CD1c-positive myeloid dendritic cell (primary cell): Measurements from ENCODE around the gene TINCR.

Source experiments
- DNase-seq: peaks from one replicate; pipeline ENCODE4 v3.0.0-alpha.2; 2016; ENCODE audit errors: extremely low spot score

TINCR gene

DNA sequence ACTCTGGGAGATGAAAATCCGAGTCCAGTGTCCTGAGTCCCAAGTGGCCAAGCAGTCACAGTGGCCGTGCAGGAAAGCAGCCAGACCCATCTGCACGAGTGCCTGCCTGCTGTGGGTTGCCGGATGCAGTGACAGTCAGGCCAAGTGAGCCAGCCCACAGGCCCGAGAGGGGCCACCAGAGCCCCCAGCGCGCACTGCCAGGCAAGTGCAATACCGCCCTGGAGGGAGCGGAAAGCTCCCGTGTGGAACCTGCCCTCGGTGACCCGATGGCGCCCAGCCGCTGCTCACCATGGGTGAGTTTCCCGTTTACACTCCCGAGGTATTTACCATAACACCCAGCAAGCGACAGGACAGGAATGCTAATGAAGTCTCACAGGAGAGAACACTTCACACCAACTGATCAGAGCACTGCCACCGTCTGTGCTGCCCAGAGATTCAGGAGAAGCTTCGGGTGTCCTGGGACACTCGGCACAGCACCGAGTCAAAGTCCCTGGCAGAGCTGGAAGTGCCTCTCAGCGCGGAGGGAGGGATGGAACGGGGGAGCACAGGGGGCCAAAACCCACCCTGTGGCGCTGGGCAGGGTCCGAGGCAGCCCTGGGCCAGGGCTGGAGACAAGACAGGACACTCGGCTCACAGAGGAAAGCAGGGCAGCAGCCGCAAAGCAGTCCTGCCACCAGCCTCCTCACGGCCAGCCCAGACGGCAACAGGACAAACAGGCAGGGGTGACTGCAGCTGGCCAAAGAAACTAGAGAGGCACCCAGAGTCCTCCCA is 21.3 kb upstream of the TINCR start:
- DNase-seq: no peak

DNA sequence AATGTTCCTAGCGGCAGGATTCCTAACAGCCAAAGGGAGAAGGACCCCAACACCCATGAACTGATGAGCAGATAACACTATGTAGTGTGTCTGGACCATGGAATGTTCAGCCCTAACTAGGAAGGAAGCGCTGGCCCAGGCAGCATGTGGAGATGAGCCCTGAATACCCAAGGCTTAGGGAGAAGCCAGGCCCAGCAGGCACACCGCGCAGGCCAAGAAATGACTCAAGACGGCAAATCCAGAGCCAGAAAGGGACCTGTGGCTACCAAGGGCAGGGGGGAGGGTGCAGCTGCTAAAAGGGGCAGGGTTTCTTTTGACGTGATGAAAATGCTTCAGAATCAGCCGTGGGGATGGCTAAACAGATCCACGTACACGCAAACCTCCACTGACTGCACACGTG is 20.7 kb upstream of the TINCR start:
- no peak for DNase-seq

DNA sequence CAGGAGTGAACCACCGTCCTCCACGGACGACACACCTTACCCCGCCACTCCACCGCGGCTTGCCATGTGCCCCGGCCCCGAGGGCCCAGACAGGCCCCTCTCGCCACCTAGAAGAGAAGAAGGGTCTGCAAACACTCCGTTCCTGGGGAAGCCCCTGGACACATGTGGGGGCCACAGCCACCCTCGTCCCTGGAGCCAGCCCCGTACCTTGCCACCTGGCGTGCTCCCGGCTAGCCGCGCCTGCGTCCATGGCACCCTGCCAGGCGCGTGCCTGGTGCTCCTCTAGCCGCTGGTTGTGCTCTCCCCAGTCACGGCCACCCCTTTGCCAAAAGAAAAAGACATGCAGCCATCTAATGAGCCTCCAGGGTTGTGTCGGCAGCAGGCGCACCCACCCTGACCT is 19.9 kb upstream of the TINCR start:
- DNase-seq: no peak

DNA sequence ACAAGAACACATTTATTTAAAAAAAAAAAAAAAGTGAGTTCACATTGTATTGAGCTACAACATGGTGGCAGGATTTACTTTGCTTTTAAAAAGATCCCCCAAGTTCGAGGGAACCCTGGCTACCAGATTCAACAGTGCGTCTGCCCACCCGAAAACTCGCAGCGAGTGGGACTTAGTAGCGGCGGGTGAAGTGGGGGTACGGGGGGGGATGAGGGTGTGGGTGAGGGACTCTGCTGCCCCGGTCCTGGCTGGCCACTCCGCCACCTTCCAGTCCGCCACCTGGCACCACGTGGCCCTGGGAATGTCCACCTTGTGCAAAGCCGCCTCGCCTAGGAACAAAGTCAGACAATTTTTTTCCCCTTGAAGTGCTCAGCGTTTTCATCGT is 19.3 kb upstream of the TINCR start:
- DNase-seq: no peak

DNA sequence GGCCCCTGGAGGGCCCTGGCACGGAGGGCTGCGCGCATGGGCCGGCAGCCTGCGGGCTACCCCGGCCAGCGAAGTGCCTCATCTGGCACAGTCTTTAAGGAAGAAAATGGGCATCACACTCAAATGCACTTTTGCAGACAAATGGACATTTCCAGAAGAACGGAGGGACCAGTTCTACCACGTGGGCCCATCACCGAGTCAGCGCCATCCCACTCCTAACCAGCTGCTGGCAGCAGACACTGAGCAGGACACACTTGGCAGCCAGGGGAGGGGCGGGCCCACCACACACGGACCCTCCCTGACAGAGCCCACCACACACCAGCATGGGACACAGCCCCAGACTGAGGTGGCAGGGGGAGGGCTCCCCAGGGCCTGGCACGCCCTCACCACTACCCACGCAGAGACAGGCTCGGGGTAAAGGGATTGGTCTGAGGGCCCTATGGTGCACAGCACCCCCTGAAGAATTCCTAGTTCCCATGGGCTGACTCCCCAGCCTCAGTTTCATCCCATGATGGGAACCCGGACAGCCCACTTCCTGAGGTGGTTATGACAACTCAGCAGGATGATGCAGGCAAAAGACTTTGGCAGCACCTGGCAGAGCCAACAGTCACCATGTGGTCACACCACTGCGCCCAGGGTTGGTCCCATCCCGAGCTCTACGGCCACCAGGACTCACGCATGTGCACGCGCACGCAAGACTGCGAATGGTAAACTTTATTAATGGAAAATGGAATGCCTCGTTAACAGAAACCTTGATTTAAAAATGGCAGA is 18.7 kb upstream of the TINCR start:
- no peak for DNase-seq

DNA sequence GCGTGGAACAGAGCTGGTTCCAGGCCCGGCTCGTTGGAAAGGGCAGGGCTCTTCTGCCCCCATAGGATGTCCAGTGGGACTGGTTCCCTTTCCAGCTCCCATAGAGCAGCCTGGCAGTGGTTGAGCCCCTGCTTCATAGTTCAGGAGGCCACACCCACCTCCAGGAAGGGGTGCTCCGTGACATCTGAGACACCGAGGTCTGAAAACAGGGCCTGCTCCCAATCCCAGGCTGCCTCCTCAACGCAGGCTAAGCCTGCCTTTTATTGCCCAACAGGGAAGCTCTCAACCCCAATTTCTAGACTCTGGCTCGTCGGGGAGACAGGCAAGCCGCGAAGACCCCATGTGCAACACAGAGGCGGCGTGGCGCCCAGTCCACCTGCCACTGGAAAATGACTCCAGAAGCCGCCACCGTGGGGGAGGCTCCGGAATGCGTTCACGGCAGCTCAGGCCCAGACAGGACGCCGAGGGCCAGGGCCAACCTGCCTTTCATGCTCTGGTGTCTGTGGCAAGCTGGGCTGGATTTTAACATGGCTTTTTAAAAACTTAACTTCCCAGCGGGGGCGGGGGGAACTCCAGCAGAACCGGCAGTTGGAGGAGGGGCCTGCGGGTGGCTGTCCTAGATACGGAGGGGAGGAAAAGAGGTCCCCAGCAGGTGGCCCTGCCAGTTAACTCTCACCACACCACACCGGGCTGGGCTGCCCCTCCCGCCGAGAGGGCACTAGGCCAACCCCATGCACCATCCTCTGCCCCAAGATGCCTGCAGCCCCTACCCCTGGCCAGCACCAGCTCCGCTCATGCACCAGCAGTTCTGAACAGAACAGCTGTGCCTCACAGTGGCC is 17.9 kb upstream of the TINCR start:
- peak; percentile 22 for DNase-seq

DNA sequence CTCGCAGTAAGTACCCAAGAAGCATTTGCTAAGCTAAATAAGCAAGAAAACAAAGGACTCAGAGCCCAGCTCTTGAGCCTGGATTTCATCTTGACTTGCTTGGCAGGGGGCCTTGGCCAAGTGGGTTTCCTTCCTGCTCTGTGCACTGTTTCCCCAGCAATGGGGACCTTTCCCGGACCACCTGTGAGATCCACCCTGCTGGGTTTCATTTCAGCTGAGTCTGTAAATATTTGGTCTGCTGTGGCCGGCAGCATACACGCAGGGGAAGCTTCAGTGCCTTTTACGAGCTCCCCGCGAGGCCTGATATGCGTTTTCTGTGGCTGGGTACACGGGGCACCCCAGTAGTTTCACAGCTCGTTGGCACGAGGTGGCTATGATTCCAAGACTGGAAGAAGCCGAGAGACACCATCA is 12.4 kb upstream of the TINCR start:
- DNase-seq: no peak

DNA sequence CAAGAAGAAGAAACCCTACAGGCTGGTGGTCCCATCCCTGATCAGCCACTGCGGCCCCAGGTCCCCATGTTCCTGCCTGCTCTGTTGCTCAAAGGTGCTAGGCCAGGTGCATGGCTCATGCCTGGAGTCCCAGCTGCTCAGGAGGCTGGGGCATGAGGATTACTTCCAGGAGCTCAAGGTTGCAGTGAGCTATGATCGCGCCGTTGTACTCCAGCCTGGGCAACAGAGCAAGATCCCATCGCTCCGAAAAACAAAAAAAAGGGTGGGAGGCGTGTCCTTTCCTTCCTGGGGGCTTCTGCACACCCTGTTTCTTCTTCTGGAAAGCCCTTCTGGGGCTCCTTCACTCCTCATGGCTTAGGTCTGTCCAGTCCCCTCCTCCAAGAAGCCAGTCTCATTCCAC is 11.9 kb upstream of the TINCR start:
- DNase-seq: no peak

DNA sequence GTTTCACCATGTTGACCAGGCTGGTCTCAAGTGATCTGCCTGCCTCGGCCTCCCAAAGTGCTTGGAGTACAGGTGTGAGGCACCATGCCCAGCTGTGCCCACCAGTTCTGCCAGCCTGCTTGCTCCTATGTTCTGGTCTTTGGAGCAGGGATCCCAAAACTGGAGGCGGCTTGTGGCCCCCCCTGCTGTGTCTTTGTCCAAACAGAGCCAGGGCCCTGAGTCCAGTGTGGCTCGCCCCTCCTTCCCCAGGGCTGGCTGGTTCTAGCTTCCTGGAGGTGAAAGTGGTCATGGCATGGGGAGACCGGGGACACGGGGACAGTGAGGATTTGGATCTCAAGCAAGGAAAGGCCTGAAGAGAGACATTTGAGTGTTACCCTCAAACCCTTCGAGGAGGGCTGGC is 11.5 kb upstream of the TINCR start:
- no peak for DNase-seq

DNA sequence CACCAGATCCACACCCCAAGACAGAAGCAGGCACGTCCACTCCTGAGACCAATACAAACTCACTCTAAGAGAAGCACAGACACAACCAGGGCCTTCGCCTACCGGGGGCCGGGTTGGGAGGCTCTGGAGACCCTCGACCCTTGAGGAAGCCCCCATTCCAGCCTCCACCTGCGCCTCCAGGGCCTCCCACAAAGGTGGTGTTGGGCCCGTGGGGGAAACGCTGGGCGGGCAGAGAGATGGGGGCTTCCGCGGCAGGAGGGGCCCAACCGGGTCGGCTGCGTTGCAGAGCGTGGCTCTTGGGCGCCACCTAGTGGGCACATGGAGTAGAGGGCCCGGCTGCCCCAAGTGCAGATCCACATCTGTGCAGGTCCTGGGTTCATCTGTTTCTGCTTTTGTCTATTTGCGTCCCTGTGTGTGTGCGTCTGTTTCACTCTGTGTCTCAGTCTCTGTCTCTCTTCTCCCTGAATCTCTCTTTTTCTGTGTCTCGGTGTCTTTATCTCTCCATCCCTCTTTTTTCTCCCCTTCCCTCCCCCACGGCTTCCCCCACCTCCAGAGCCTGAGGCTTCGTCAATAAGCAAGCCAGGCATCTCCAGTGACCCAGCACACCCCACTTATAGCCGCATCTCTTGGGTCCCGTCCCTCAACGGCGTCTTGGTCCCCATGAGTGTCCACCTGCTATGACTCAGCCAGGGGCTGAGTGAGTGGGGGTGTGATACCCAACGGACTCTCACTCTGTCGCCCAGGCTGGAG is 10.5 kb upstream of the TINCR start:
- peak; percentile 68 for DNase-seq

DNA sequence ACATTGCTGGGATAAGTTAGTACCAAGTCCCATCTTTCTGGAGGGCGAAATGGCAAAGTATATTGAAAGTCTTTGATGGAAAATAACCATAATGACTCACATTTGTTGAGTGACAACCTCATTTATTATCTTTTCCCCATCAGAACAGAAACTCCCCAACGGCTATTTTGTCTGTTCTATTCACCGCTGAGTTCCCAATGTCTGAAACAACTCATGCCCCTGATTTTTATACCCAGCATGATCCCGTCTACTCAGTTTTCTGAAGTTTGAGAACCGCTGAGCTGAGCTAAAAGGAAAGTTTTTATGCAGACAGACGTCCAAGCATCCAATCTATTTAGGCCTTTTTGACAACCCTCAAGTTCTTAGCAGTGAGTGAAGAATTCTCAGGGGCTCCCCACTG is 7.8 kb upstream of the TINCR start:
- no peak for DNase-seq

DNA sequence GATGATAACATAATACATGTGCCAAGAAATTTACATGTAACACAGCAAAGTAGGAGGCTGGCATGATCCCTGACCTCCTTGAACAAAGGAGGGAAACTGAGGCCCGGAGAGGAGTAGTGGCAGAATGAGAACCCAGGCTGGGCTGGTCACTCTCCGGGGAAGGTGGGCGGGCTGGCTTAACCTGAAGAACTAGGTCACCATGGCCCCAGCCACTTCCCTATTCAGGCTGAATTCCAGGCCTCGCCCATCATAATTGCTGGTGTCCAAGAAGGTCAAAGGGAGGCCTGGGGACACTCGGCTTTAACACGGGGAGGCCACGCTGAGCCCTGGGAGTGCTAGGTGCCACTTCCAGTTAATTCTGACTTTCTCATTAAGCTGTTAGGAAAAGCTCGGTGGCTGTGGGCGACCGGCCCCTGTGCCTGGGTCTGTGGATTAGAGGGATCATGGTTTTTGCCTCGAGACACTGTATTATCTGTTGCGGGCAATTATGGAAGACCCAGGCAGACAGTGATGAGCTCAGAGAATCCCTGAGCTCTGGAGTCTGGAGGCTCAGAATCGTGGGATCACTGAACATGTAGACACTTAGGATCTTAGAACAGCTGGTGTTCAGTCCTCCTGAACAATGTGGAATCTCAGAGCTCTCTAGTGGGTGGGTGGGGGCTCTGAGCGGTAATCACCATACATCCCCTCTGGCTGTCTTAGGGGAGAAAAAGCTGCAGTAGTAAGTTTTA is 5.0 kb upstream of the TINCR start:
- DNase-seq: peak; percentile 7

DNA sequence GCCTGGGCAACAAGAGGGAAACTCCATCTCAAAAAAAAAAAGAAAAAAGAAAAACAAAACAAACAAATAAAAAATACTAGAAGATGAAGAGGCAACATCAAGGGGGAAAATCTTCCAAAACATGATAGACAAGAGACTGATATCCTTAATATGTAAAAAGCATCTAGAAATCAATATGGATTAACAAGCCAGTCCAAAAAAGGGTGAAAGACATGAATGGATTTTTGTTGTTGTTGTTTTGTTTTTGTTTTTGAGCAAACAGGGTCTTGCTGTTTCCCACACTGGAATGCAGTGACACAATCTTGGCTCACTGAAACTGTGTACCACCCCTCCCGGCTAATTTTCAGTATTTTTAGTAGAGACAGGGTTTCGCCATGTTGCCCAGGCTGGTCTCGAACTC is 4.0 kb upstream of the TINCR start:
- no peak for DNase-seq

DNA sequence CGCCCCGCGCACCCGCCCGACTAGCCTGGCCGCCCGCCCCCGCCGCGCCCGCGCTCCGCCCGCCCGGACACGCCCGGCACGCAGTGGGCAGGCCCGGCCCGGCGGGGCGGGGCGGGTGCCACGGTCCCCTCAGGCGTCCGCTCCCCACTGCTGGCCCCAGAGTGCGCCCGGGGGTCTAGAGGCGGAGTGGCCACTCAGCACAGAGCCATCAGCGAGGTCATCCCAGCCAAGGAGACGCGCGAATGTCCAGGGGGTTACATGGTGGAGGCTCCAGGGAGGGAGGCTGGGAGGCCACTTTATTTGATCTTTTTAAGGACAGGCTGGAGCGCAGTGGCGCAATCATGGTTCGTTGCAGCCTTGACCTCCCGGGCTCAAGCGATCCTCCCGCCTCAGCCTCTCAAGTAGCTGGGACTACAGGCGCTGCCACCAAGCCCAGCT is 236 bp upstream of the TINCR start:
- DNase-seq: no peak

DNA sequence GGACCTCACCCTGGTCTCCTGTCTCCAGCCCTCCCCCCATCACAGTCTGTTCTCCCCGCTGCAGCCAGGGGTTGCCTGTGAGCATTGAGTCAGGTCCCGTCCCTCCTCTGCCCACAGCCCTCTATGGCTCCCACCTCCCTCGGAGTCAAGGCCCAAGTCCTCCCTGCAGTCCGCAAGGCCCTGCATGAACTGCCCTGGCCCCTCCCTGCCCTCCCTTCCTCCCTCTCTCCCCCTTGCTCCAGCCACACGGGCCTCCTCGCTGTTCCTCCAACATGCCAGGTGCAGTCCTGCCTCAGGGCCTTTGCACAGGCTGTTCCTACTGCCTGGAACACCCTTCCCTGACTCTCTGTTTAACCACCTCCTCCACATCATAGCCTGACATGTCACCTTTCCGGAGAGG is 2.8 kb downstream of the TINCR start:
- DNase-seq: no peak

DNA sequence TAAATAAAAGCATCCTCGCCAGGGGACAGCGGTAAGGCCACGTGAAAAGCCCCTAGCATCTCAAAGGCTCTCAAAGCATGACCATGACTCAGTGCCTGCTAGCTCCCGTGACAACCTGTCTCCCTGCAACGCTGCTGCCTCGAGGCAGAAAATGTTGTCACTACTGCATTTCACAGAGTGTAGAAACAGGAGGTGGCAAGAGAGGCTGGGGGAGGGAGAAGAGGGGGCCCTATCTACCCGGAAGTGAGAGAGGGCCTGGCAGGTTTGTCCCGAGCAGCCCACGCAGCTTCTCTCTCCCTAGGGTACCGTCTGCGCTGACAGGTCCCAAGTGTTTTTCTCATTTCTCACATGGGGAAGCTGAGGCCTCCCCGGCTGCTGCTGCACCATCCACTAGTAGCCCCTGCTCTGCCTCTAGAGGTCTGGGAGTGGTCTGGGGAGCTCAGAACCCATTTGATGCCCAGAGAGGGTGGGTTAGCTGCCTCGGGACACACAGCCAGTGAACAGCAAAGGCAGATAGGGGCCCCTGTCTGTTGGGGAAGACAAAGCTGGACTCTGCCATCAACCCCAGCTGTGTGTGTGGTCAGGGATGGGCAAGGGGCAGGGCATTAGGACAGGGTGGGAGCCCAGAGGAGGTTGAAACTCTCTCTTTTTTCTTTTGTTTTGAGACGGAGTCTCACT is 3.7 kb downstream of the TINCR start:
- peak; percentile 15 for DNase-seq

DNA sequence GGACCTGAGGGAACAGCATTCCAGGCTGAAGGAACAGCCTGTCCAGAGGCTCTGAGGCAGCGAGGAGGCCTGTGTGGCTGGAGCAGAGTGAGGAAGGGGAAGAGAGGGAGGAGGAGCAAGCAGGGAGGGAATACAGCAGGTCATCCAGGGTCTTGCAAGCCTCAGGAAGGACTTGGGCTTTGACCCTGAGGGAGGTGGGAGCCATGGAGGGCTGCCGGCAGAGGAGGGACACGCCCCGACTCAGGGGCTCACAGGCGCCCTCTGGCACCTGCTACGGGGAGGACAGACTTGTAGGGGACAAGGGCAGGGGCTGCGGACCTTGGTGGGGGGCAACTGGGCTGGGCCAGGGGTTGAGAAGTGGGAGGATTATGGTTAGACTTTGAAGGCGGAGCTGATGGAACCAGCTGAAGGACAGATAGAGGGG is 4.7 kb downstream of the TINCR start:
- no peak for DNase-seq

DNA sequence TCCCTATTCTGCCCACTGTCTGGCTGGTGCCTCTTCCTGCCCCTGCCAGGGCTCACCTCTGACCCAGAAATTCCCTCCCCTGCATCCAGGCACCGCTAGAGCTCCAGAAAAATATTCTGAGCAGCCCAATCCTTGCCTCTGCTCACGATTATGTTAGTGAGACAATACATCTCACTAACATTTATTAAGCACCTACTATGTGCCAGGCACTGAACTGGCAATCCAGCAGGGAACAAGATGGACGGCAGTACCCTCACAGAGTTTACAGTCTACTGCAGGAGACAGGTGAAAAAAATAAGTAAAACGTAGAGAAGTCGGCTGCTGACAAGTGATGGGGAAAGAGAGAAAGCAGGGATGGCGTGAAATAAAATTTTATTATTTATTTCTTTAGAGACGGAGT is 5.5 kb downstream of the TINCR start:
- DNase-seq: no peak

DNA sequence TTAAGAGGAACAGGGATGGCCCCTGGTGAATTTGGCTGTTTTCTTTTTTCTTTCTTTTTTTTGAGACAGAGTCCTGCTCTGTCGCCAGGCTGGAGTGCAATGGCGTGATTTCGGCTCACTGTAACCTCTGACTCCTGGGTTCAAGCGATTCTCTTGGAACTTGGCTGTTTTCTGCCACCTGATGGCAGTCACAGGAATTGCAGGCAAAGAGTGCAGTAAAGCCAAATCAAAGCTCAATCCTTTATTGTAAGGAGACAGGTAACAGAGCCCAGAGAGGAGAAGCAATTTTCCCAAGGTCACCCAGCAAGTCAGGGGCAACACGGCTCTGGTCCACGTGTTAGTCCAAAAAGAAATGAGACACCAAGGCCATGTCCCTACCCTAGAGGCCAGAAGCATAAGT is 6.2 kb downstream of the TINCR start:
- DNase-seq: no peak

DNA sequence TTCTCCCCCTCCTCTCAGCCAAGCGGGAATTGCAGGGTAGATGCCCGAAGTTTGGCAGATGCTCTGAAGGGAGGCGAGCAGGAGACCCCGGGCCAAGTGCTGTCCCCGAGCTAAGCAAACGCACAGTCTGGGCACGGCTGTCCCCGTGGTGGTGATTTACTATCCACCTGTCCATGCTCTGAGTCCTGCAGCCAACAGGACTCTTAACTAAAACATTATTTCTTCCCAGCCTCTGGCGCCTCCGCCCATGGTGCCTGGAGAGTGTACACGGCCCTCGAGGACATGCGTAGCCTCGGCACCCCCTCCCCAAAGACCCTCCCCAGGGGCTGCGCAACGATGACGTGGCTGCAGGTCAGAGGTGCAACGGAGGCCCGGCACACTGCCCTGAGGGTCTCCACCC is 7.6 kb downstream of the TINCR start:
- DNase-seq: no peak

DNA sequence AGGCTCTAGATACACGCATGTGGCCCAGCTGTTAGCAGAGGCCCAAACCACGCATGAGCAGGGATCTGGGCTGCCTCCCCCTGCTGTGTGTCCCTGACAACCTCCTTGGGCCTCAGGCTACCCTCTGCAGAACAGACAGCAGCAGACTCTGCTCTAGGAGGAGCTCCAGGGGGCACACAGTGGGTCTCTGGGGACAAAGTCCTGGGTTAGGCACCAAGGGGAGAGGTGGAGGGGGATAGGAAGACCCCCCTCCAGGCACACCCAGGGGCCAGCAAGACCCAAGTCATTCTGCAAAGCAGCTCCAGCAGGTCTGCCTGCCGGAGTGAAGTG is 8.0 kb downstream of the TINCR start:
- no peak for DNase-seq
